Measurements from ENCODE around the gene LRRC61. TPM values are rescaled to one million over a fixed set of nuclear protein-coding genes. Genes with fewer than 3 reads are reported as not detected.
A peak's percentile ranks its signal among the peaks of the same experiment; 100 is the strongest.

LRRC61 gene
- total RNA-seq, 1 donor from 2014 or later: 3.7 TPM

- intact Hi-C loops (cut with micrococcal nuclease): no loop called here
- ATAC-seq: peak; percentile 82
- DNase-seq: peak; percentile 79
Measured at GRCh38 chr7:150341263-150342120, 18.3 kb downstream of the LRRC61 start, which contains the start of gene RARRES2. Gene RARRES2 (minus strand): TSS chr7:150341629. CDS start chr7:150340609, 1,020 bp downstream.

GRCh38 chr7:150342121-150342408 is 18.9 kb downstream of the LRRC61 start:
- intact Hi-C loops (cut with micrococcal nuclease): no loop called here

DNA sequence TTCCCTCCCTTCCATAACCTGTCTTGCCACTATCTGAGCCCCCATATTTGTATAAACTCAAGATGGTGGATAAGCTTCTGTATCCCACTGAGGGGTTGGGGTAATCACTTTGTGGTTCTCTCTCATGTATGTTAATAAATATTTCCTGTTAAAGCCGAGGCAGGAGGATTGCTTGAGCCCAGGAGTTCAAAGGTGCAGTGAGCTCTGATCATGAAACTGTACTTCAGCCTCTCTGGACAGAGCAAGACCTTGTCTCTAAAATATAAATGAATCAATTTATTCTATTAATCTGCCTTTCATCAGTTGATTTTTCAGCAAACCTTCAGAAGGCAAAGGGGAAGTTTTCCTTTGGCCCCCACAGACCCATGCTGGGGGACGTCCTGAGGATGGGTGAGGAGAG is 20.1 kb downstream of the LRRC61 start:
- DNase-seq (no peak), ATAC-seq (no peak)
- intact Hi-C loops (cut with micrococcal nuclease): no loop called here

More at GRCh38 chr7:150342121-150342408, 18.9 kb downstream of the LRRC61 start:
- ATAC-seq (no peak), DNase-seq (no peak)

GRCh38 chr7:150344299-150344698 is 21.1 kb downstream of the LRRC61 start:
- DNase-seq (no peak), ATAC-seq (no peak)
- intact Hi-C loops (cut with micrococcal nuclease): no loop called here

DNA sequence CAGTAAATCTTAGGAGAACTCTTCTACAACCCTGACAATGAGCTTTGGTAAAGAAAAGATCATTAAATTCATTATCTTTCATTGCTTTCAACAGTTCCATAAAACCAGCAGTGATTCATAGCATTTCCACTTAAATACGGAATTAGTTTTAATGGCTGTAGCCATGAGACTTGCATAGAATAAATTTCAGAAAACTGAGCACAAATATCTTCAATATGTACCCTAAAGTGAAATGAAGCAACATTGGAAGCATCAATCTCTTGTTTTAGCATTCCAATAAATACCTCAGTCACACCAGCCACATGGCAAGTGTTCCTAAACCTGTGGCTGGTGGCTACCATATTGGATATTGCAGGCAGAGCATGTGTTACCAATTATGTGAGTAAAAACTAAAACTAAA is 21.9 kb downstream of the LRRC61 start:
- intact Hi-C loops (cut with micrococcal nuclease): no loop called here
- no peak for ATAC-seq
- DNase-seq: no peak

GRCh38 chr7:150346922-150347321 is 23.8 kb downstream of the LRRC61 start:
- DNase-seq (no peak), ATAC-seq (no peak)
- intact Hi-C loops (cut with micrococcal nuclease): no loop called here

DNA sequence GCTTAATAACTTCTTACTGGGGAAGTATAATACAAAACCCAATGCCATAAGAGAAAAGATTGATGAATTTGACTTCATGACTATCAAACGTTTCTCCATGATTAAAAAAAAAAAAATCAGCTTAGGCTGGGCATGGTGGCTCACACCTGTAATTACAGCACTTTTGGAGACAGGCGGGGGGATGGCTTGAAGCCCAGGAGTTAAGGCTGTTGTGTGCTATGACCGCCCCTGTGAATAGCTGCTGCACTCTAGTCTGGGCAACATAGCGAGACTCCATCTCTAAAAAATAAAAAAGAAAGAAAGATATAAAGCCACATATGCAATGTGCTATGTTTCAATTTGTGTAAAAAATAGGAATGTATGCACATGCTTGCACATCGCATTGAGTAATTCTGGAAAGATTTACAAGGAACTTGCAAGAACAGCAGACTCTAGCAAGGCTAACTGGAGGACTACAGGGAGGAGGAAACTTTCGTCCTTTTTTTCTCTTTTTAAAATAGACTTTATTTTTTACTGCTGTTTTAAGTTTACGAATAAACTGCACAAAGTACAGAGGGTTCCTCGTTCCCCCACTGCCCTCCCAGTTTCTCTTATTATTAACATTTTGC is 28.5 kb downstream of the LRRC61 start:
- intact Hi-C loops (cut with micrococcal nuclease): no loop called here
- ATAC-seq (no peak), DNase-seq (no peak)

- intact Hi-C loops (cut with micrococcal nuclease): no loop called here
- DNase-seq (no peak), ATAC-seq (no peak)
Measured at GRCh38 chr7:150355666-150356059, 32.5 kb downstream of the LRRC61 start.

DNA sequence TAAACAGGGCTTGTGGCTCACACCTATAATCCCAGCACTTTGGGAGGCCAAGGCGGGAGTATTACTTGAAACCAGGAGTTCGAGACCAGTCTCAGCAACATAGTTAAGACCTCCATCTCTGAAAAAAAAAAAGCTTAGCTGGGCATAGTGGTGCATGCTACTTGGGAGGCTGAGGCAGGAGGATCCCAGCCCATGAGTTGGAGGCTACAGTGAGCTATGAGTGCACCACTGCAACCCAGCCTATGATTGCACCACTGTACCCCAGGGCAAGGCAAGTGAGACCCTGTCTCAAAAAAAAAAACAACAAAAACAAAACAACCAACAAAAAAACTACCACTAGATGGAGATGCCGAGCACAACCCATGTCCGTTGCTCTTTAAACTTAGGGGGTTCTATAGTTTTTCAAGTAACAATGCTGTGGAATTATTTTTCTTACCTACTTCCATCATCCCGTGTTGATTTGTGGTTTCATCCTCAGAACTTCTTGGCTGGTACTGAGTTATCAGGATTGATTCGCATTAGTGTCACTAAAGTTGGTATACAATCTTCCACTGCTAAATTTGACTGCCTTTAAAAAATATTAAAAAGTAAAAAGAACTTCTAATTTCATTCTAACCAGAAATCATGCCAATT is 33.2 kb downstream of the LRRC61 start:
- ATAC-seq (no peak), DNase-seq (no peak)
- intact Hi-C loops (cut with micrococcal nuclease): no loop called here

- intact Hi-C loops (cut with micrococcal nuclease): no loop called here
Measured at GRCh38 chr7:150357270-150357669, 34.1 kb downstream of the LRRC61 start.

DNA sequence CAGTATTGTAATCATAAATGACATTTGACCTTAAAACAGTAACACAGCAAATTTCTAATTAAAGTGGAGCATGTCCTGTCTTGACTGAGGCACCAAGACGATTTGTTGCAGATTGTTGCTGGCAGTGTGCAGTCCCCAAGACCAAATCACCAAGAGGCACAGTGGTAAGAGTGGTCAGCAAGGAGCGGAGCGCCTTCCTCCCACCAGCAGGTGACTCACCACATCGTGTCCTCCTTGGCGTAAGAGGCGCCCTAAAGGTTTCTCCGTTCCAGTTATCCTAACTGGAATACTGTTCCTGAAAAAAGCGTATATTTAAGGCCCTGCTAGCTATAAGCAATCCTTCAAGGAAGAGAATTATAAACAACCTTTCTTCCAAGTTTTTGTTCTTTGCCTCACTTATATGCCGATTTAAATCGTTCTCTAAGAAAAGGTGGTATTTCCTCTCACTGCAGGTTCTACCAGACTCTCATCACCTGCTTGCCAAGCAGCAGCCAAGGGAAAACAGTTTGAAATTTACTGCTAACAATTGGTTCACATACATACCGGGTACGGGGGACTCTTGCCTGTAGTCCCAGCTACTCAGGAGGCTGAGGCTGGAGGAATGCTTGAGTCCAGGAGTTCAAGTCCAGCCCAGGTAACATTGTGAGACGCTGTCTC is 34.7 kb downstream of the LRRC61 start:
- DNase-seq (no peak), ATAC-seq (no peak)
- intact Hi-C loops (cut with micrococcal nuclease): no loop called here

More at GRCh38 chr7:150357270-150357669, 34.1 kb downstream of the LRRC61 start:
- no peak for ATAC-seq
- DNase-seq: no peak

DNA sequence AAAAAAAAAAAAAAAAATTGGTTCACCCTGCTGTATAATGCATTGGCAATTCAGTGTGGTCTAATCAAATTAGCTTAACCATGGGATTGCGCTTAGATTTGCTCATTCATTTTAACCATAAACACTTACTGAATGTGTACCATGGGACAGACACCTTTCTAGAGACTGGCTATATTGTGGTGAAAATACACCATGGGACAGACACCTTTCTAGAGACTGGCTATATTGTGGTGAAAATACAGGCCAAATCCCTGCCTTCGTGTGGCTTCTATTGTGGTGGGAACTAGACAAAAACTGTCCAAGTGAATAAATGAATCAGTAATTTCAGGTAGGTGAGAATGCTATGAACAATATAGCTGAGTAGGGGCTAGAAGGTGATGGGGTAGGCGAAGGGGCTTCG is 35.3 kb downstream of the LRRC61 start:
- ATAC-seq (no peak), DNase-seq (no peak)
- intact Hi-C loops (cut with micrococcal nuclease): no loop called here

DNA sequence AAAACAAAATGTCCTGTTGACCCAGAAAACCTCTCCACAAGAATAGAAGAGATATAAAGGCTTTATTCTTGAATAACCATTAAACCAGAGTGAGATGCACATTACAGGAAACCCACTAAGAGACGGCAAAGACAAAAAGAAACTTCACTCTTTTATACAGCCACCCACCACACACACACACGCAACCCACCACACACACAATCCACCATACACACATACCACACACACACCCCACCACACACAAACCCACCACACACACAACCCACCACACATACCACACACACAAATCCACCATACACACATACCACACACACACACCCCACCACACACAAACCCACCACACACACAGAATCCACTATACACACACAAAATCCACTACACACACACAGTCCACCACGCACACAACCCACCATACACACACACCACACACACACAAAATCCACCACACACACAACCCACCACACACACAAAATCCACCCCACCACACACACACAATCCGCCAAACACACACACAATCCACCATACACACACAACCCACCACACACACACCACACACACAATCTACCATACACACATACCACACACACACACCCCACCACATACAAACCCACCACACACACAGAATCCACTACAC is 36.0 kb downstream of the LRRC61 start:
- DNase-seq: no peak
- no peak for ATAC-seq
- intact Hi-C loops (cut with micrococcal nuclease): no loop called here

GRCh38 chr7:150359622-150360362 is 36.6 kb downstream of the LRRC61 start:
- intact Hi-C loops (cut with micrococcal nuclease): no loop called here
- DNase-seq (no peak), ATAC-seq (no peak)

GRCh38 chr7:150360363-150361058 is 37.4 kb downstream of the LRRC61 start:
- intact Hi-C loops (cut with micrococcal nuclease): no loop called here
- DNase-seq (no peak), ATAC-seq (no peak)

DNA sequence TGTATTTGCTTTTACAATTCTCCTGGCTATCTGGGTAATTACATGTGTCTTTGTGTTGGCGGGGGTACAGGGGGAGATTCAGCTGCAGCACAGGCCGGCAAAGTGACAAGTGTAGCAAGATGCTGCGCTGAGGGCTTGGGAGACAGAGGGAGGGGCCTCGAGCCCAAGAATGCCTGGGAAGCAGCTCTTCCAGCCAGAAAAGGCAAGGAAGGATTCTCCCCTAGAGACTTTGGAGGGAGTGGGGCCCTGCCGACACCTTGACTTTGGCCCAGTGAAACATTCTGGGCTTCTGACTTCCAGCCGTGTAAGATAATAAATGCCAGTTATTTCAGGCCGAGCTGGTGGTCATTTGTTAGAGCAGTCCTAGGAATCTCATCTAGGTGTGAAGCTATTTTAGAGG is 38.2 kb downstream of the LRRC61 start:
- ATAC-seq: no peak
- intact Hi-C loops (cut with micrococcal nuclease): no loop called here
- DNase-seq: no peak

GRCh38 chr7:150361807-150362621 is 38.9 kb downstream of the LRRC61 start:
- intact Hi-C loops (cut with micrococcal nuclease): no loop called here
- DNase-seq (no peak), ATAC-seq (peak; percentile 24)
